ENCODE data around the gene GGT1.

The GGT1 gene

GRCh38 chr22:24583221-24584165, 19.5 kb upstream of the GGT1 start:
- TF ChIP-seq MAX (IDR thresholded peaks at IDR 0.05; ENCODE audit: low read depth, low read length) (no peak), MYC (IDR thresholded peaks at IDR 0.05; ENCODE audit: low read depth, low read length) (no peak), CTCF (IDR thresholded peaks at IDR 0.05; ENCODE audit: low read depth, low read length) (no peak), POLR2A (IDR thresholded peaks at IDR 0.05; ENCODE audit: extremely low read depth, insufficient read length) (no peak)
- H3K4me3 ChIP-seq (ENCODE audit: low read depth, low read length): no peak overlapping the region
- DNase-seq (ENCODE audit: low read depth): no peak

- DNase-seq (ENCODE audit: low read depth): no peak
- H3K4me3 ChIP-seq (ENCODE audit: low read depth, low read length): no peak overlapping the region
- no peak for TF ChIP-seq CTCF (IDR thresholded peaks at IDR 0.05; ENCODE audit: low read depth, low read length)
- no peak for TF ChIP-seq MAX (IDR thresholded peaks at IDR 0.05; ENCODE audit: low read depth, low read length)
- TF ChIP-seq POLR2A (IDR thresholded peaks at IDR 0.05; ENCODE audit: extremely low read depth, insufficient read length): no peak
- TF ChIP-seq MYC (IDR thresholded peaks at IDR 0.05; ENCODE audit: low read depth, low read length): no peak
These were observed 18.7 kb upstream of the GGT1 start for GRCh38 chr22:24584166-24584790.

GRCh38 chr22:24584871-24585411, 18.1 kb upstream of the GGT1 start:
- TF ChIP-seq POLR2A (IDR thresholded peaks at IDR 0.05; ENCODE audit: extremely low read depth, insufficient read length): no peak
- TF ChIP-seq CTCF (IDR thresholded peaks at IDR 0.05; ENCODE audit: low read depth, low read length): no peak
- TF ChIP-seq MYC (IDR thresholded peaks at IDR 0.05; ENCODE audit: low read depth, low read length): no peak
- TF ChIP-seq MAX (IDR thresholded peaks at IDR 0.05; ENCODE audit: low read depth, low read length): no peak
- no peak overlapping the region for H3K4me3 ChIP-seq (ENCODE audit: low read depth, low read length)
- DNase-seq (ENCODE audit: low read depth): no peak

GRCh38 chr22:24585461-24585860, 17.5 kb upstream of the GGT1 start:
- H3K4me3 ChIP-seq (ENCODE audit: low read depth, low read length): no peak overlapping the region
- DNase-seq (ENCODE audit: low read depth): no peak
- TF ChIP-seq POLR2A (IDR thresholded peaks at IDR 0.05; ENCODE audit: extremely low read depth, insufficient read length) (no peak), CTCF (IDR thresholded peaks at IDR 0.05; ENCODE audit: low read depth, low read length) (no peak), MYC (IDR thresholded peaks at IDR 0.05; ENCODE audit: low read depth, low read length) (no peak), MAX (IDR thresholded peaks at IDR 0.05; ENCODE audit: low read depth, low read length) (no peak)

- DNase-seq (ENCODE audit: low read depth): no peak
- TF ChIP-seq MYC (IDR thresholded peaks at IDR 0.05; ENCODE audit: low read depth, low read length) (no peak), CTCF (IDR thresholded peaks at IDR 0.05; ENCODE audit: low read depth, low read length) (no peak), MAX (IDR thresholded peaks at IDR 0.05; ENCODE audit: low read depth, low read length) (no peak), POLR2A (IDR thresholded peaks at IDR 0.05; ENCODE audit: extremely low read depth, insufficient read length) (no peak)
- no peak overlapping the region for H3K4me3 ChIP-seq (ENCODE audit: low read depth, low read length)
These were observed 17.0 kb upstream of the GGT1 start for GRCh38 chr22:24585927-24586546.
